HCT116 (cell line): Measurements from ENCODE around the gene KIFC1. TPM values are rescaled to one million over a fixed set of nuclear protein-coding genes. Genes with fewer than 3 reads are reported as not detected.

Experiments used
- ATAC-seq: fragments of 200-7000 bp; cut with Tn5 transposase; 2 replicates; pipeline ENCODE4 v1.9.1; 2020; ENCODE audit warnings: mild to moderate bottlenecking, moderate library complexity
- BruUV-seq: library from RNA; stranded (reverse); fragments of 400-500 nt; replicated peaks from 2 replicates; lab custom pipeline; 2021; lab: Mats Ljungman, UMichigan
- CTCF ChIA-PET: fragments of 300-600 bp; sonication (Branson Sonifier 250); formaldehyde crosslinking; loops from one replicate; lab custom pipeline; 2021; ENCODE audit warnings: antibody characterized with exemption; lab: Charles Lee
- POLR2A ChIA-PET: fragments of 300-600, 350-600 bp; sonication (Branson Sonifier 250); formaldehyde crosslinking; loops from one replicate; lab custom pipeline; 2021; ENCODE audit warnings: antibody characterized with exemption; lab: Charles Lee
- RAD21 ChIA-PET, 2 experiments: fragments of 300-600 bp; sonication (Branson Sonifier 250); formaldehyde crosslinking; loops; one replicate each; lab custom pipeline; 2023; ENCODE audit warnings: low total read pairs in 2 of 2; ENCODE audit not compliant: uncharacterized antibody in 2 of 2, unreplicated experiment in 2 of 2, low non-redundant PET in 1 of 2; lab: Charles Lee
- DNase-seq: peaks from one replicate; pipeline ENCODE4 v3.0.0-alpha.2; 2010; ENCODE audit warnings: low read depth, low spot score
- H2AFZ ChIP-seq: fragments of 200-600 bp; shearing (Covaris generic), sonication (generic); 2 replicates; pipeline ENCODE4 v1.6.1; 2017; ENCODE audit warnings: low read depth, mixed run types, mixed read lengths, antibody characterized with exemption, low read length; ENCODE audit not compliant: poor library complexity, severe bottlenecking
- H3K27ac ChIP-seq: 2 replicates; pipeline ENCODE4 v1.5.1; 2012; ENCODE audit warnings: low read depth, low read length
- H3K27me3 ChIP-seq: fragments of 200-600 bp; sonication (generic); 2 replicates; pipeline ENCODE4 v1.6.1; 2016; ENCODE audit warnings: mixed run types, low read length, mixed read lengths; ENCODE audit not compliant: insufficient read depth
- H3K36me3 ChIP-seq, 2 experiments: fragments of 200-500 bp in 1 of 2; fragments of 200-600 bp in 1 of 2; sonication (Bioruptor generic) in 1 of 2; sonication (generic) in 1 of 2; 2 replicates each; pipeline versions ENCODE4 v1.5.1 to v1.6.1; 2014 to 2016; ENCODE audit warnings: low read length in 2 of 2, inconsistent platforms in 1 of 2, mixed read lengths in 1 of 2, mixed run types in 1 of 2; ENCODE audit not compliant: insufficient read depth in 2 of 2, control insufficient read depth in 1 of 2
- H3K4me1 ChIP-seq, 2 experiments: fragments of 200-600 bp in 1 of 2; sonication (generic) in 1 of 2; 2 replicates each; pipeline versions ENCODE4 v1.5.1 to v1.6.1; 2012 to 2017; ENCODE audit warnings: low read length in 2 of 2, inconsistent platforms in 1 of 2, mild to moderate bottlenecking in 1 of 2, mixed read lengths in 1 of 2, mixed run types in 1 of 2, moderate library complexity in 1 of 2; ENCODE audit not compliant: insufficient read depth in 2 of 2, control insufficient read depth in 1 of 2
- H3K4me2 ChIP-seq: fragments of 200-600 bp; sonication (generic); 2 replicates; pipeline ENCODE4 v1.6.1; 2017; ENCODE audit warnings: mixed run types, low read length, mixed read lengths
- H3K4me3 ChIP-seq, 2 experiments: fragments of 200-600 bp in 1 of 2; sonication (generic) in 1 of 2; replicated peaks in 1 of 2; 2 replicates each; pipeline ENCODE4 v1.5.1; 2011 to 2016; ENCODE audit warnings: low read length in 2 of 2, control low read depth in 1 of 2, low read depth in 1 of 2, mild to moderate bottlenecking in 1 of 2, mixed read lengths in 1 of 2, mixed run types in 1 of 2
- H3K79me2 ChIP-seq: fragments of 200-600 bp; sonication (generic); 2 replicates; pipeline ENCODE4 v1.6.1; 2017; ENCODE audit warnings: mild to moderate bottlenecking, mixed run types, low read length, moderate library complexity, mixed read lengths; ENCODE audit not compliant: insufficient read depth
- H3K9ac ChIP-seq: fragments of 200-600 bp; sonication (generic); 2 replicates; pipeline ENCODE4 v1.6.1; 2016; ENCODE audit warnings: low read length, mixed read lengths
- H3K9me2 ChIP-seq: fragments of 200-600 bp; sonication (generic), shearing (Covaris generic); 2 replicates; pipeline ENCODE4 v1.6.1; 2017; ENCODE audit warnings: mixed run types, mild to moderate bottlenecking, moderate library complexity; ENCODE audit not compliant: insufficient read depth
- H3K9me3 ChIP-seq, 2 experiments: fragments of 200-500 bp in 1 of 2; fragments of 200-600 bp in 1 of 2; sonication (Bioruptor generic) in 1 of 2; sonication (generic) in 1 of 2; 2 replicates each; pipeline ENCODE4 v1.6.1; 2014 to 2017; ENCODE audit warnings: low read length in 2 of 2, mixed read lengths in 2 of 2, inconsistent platforms in 1 of 2, low read depth in 1 of 2, mild to moderate bottlenecking in 1 of 2, mixed run types in 1 of 2, moderate library complexity in 1 of 2; ENCODE audit not compliant: control insufficient read depth in 1 of 2, insufficient read depth in 1 of 2
- H4K20me1 ChIP-seq: fragments of 200-600 bp; sonication (generic), shearing (Covaris generic); 2 replicates; pipeline ENCODE4 v1.6.1; 2017; ENCODE audit warnings: mixed run types, mild to moderate bottlenecking, moderate library complexity; ENCODE audit not compliant: insufficient read depth
- CBX3 ChIP-seq: IDR thresholded peaks from 2 replicates; pipeline ENCODE4 v1.6.1; 2012; ENCODE audit warnings: low read depth
- CEBPB ChIP-seq: IDR thresholded peaks from 2 replicates; pipeline ENCODE4 v1.6.1; 2012; ENCODE audit warnings: low read depth
- EGR1 ChIP-seq: IDR thresholded peaks from 2 replicates; pipeline ENCODE4 v1.6.1; 2012; ENCODE audit warnings: low read depth
- ELF1 ChIP-seq: IDR thresholded peaks from 2 replicates; pipeline ENCODE4 v1.6.1; 2012; ENCODE audit warnings: low read depth, borderline replicate concordance
- EZH2phosphoT487 ChIP-seq: fragments of 200-600 bp; IDR thresholded peaks from 2 replicates; pipeline ENCODE4 v1.6.1; 2018; ENCODE audit warnings: antibody characterized with exemption, borderline replicate concordance
- FOSL1 ChIP-seq: IDR thresholded peaks from 2 replicates; pipeline ENCODE4 v1.6.1; 2012; ENCODE audit warnings: low read depth
- POLR2A ChIP-seq: IDR thresholded peaks from 2 replicates; pipeline ENCODE4 v1.7.0; 2011; ENCODE audit warnings: borderline replicate concordance; ENCODE audit not compliant: insufficient read depth, insufficient read length; ENCODE audit errors: extremely low read depth
- RAD21 ChIP-seq: IDR thresholded peaks from 2 replicates; pipeline ENCODE4 v1.6.1; 2012; ENCODE audit warnings: low read depth, mild to moderate bottlenecking
- SIN3A ChIP-seq: IDR thresholded peaks from 2 replicates; pipeline ENCODE4 v1.6.1; 2012; ENCODE audit warnings: low read depth
- SP1 ChIP-seq: IDR thresholded peaks from 2 replicates; pipeline ENCODE4 v1.6.1; 2012; ENCODE audit warnings: low read depth
- SRF ChIP-seq: IDR thresholded peaks from 2 replicates; pipeline ENCODE4 v1.6.1; 2012; ENCODE audit warnings: low read depth
- TCF7L2 ChIP-seq: IDR thresholded peaks from 2 replicates; pipeline ENCODE4 v1.7.0; 2011; ENCODE audit warnings: borderline replicate concordance, inconsistent platforms; ENCODE audit not compliant: insufficient read depth, insufficient read length; ENCODE audit errors: extremely low read depth
- ZFX ChIP-seq: fragments of 450-650 bp; IDR thresholded peaks from 2 replicates; pipeline ENCODE4 v1.6.1; 2017
- ZNF274 ChIP-seq: fragments of 200-500 bp; sonication (Bioruptor generic); IDR thresholded peaks from 2 replicates; pipeline ENCODE4 v1.6.1; 2014; ENCODE audit warnings: mild to moderate bottlenecking, low read depth, low read length, inconsistent platforms
- intact Hi-C: fragments of 100-400 bp; cut with micrococcal nuclease; formaldehyde crosslinking; loops from 2 replicates; pipeline ENCODE4 v1.10.0; 2022
- total RNA-seq: library from RNA; stranded (reverse); gene quantifications from one replicate; pipeline ENCODE4 v1.2.1, GENCODE V29; 2021; ENCODE audit not compliant: unreplicated experiment
- TF ChIP-seq, protein P1 (sequence below): IDR thresholded peaks from 2 replicates; pipeline ENCODE4 v1.6.1; 2012
- TF ChIP-seq, protein P2 (sequence below): IDR thresholded peaks from 2 replicates; pipeline ENCODE4 v1.6.1; 2011; ENCODE audit warnings: mild to moderate bottlenecking, low read length, moderate library complexity; ENCODE audit not compliant: insufficient replicate concordance; ENCODE audit errors: extremely low read depth
- TF ChIP-seq, protein P3 (sequence below): IDR thresholded peaks from 2 replicates; pipeline ENCODE4 v1.6.1; 2012; ENCODE audit warnings: low read depth
- TF ChIP-seq, protein P4 (sequence below), 3 experiments: fragments of 200-600 bp in 1 of 3; sonication (generic) in 1 of 3; IDR thresholded peaks in 2 of 3; conservative IDR thresholded peaks in 1 of 3; 2 replicates each; pipeline ENCODE4 v1.5.1; 2012 to 2017; ENCODE audit warnings: low read depth in 2 of 3, low read length in 2 of 3, antibody characterized with exemption in 1 of 3, borderline replicate concordance in 1 of 3, control low read depth in 1 of 3, mild to moderate bottlenecking in 1 of 3, mixed read lengths in 1 of 3, mixed run types in 1 of 3, moderate library complexity in 1 of 3; ENCODE audit not compliant: insufficient read depth in 1 of 3

KIFC1 gene
- total RNA-seq, 1 experiment from 2014 or later = 84.7 TPM

DNA sequence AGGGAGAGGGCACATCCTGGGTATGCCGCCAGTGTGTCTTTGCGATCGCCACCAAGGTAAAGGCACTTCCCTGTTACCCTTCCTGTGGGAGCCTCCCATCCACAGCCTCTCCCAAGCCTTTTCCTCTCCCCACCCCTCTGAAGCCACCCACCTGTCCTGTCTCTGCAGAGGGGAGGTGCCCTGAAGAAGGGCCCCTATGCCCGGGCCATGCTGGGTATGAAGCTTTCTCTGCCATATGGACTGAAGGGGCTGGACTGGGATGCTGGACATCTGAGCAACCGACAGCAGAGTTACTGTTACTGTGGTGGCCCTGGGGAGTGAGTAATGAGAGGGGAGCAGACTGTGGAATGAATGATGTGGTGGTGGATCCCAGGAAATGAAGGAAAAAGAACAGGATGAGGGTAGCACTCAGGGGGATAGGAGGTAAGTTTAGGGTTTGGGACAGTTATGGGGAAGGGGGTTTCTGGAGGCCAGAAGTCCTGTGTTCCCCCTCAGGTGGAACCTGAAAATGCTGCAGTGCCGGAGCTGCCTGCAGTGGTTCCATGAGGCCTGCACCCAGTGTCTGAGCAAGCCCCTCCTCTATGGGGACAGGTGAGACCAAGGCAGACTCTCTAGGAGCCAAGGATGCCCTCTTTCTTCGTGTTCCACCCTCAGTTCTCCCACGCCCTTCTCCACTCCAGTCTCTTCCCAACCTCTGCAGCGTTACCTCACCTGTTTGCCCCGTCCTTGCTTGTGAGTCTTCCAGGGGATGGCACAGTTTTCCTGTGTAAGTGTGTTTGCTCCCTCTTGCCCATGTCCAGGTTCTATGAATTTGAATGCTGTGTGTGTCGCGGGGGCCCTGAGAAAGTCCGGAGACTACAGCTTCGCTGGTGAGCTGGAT is 21.9 kb downstream of the KIFC1 start:
- no peaks in the 10 kb centered on the region for H4K20me1 ChIP-seq
- H3K4me1 ChIP-seq = peaks cover 11 to 40% of the 10 kb centered on the region in 2 experiments
- peaks cover 38% of the 10 kb centered on the region for H3K79me2 ChIP-seq
- H3K36me3 ChIP-seq = peaks cover 7 to 28% of the 10 kb centered on the region in 2 experiments; a peak in 3 of 4 replicates
- no peak overlapping the region for H3K27ac ChIP-seq
- no peaks in the 10 kb centered on the region for H3K27me3 ChIP-seq
- no peaks in the 10 kb centered on the region for H3K9me3 ChIP-seq
- RAD21 ChIA-PET = no interaction called here
- no peaks in the 10 kb centered on the region for H3K9me2 ChIP-seq
- BruUV-seq = no TSS peak
- TF ChIP-seq ZFX = no peak
- TF ChIP-seq SIN3A = no peak
- TF ChIP-seq EGR1 = no peak
- TF ChIP-seq, protein P1, sequence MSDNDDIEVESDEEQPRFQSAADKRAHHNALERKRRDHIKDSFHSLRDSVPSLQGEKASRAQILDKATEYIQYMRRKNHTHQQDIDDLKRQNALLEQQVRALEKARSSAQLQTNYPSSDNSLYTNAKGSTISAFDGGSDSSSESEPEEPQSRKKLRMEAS = no peak
- no peak for TF ChIP-seq CBX3
- no peak for TF ChIP-seq POLR2A
- no peak for TF ChIP-seq CEBPB
- TF ChIP-seq, protein P2, sequence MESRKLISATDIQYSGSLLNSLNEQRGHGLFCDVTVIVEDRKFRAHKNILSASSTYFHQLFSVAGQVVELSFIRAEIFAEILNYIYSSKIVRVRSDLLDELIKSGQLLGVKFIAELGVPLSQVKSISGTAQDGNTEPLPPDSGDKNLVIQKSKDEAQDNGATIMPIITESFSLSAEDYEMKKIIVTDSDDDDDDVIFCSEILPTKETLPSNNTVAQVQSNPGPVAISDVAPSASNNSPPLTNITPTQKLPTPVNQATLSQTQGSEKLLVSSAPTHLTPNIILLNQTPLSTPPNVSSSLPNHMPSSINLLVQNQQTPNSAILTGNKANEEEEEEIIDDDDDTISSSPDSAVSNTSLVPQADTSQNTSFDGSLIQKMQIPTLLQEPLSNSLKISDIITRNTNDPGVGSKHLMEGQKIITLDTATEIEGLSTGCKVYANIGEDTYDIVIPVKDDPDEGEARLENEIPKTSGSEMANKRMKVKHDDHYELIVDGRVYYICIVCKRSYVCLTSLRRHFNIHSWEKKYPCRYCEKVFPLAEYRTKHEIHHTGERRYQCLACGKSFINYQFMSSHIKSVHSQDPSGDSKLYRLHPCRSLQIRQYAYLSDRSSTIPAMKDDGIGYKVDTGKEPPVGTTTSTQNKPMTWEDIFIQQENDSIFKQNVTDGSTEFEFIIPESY = no peak
- no peak for TF ChIP-seq RAD21
- TF ChIP-seq, protein P3, sequence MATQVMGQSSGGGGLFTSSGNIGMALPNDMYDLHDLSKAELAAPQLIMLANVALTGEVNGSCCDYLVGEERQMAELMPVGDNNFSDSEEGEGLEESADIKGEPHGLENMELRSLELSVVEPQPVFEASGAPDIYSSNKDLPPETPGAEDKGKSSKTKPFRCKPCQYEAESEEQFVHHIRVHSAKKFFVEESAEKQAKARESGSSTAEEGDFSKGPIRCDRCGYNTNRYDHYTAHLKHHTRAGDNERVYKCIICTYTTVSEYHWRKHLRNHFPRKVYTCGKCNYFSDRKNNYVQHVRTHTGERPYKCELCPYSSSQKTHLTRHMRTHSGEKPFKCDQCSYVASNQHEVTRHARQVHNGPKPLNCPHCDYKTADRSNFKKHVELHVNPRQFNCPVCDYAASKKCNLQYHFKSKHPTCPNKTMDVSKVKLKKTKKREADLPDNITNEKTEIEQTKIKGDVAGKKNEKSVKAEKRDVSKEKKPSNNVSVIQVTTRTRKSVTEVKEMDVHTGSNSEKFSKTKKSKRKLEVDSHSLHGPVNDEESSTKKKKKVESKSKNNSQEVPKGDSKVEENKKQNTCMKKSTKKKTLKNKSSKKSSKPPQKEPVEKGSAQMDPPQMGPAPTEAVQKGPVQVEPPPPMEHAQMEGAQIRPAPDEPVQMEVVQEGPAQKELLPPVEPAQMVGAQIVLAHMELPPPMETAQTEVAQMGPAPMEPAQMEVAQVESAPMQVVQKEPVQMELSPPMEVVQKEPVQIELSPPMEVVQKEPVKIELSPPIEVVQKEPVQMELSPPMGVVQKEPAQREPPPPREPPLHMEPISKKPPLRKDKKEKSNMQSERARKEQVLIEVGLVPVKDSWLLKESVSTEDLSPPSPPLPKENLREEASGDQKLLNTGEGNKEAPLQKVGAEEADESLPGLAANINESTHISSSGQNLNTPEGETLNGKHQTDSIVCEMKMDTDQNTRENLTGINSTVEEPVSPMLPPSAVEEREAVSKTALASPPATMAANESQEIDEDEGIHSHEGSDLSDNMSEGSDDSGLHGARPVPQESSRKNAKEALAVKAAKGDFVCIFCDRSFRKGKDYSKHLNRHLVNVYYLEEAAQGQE = no peak
- TF ChIP-seq ZNF274 = no peak
- TF ChIP-seq, protein P4, sequence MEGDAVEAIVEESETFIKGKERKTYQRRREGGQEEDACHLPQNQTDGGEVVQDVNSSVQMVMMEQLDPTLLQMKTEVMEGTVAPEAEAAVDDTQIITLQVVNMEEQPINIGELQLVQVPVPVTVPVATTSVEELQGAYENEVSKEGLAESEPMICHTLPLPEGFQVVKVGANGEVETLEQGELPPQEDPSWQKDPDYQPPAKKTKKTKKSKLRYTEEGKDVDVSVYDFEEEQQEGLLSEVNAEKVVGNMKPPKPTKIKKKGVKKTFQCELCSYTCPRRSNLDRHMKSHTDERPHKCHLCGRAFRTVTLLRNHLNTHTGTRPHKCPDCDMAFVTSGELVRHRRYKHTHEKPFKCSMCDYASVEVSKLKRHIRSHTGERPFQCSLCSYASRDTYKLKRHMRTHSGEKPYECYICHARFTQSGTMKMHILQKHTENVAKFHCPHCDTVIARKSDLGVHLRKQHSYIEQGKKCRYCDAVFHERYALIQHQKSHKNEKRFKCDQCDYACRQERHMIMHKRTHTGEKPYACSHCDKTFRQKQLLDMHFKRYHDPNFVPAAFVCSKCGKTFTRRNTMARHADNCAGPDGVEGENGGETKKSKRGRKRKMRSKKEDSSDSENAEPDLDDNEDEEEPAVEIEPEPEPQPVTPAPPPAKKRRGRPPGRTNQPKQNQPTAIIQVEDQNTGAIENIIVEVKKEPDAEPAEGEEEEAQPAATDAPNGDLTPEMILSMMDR (IDR thresholded peaks at IDR 0.05 in 2 of 3, conservative IDR thresholded peaks at IDR 0.05 in 1 of 3; ENCODE audit: borderline replicate concordance in 1 of 3, insufficient read depth in 1 of 3, low read depth in 2 of 3, low read length in 2 of 3) = no peak
- no peak for TF ChIP-seq EZH2phosphoT487
- TF ChIP-seq TCF7L2 = no peak
- TF ChIP-seq SP1 = no peak
- no peak for TF ChIP-seq FOSL1
- TF ChIP-seq SRF = no peak
- TF ChIP-seq ELF1 = no peak
- TF ChIP-seq, all 23 proteins: peak for 0
- Histone ChIP-seq H3K9ac (no peak overlapping the region), H3K4me3 (no peak overlapping the region), H2AFZ (no peak overlapping the region), H3K4me2 (no peak overlapping the region)
- intact Hi-C loops = loop anchor here (5.0 to 10.0 kb wide), 2 partner anchors 116 to 209 kb away; partner anchors contain the start of genes HSD17B8, RGL2, RING1 and RXRB
- DNase-seq (no peak), ATAC-seq (no peak)
- ChIA-PET CTCF (no interaction called here), POLR2A (no interaction called here)
